H9 (cell line): ENCODE results near the gene IGF1R. TPM values are rescaled to one million over a fixed set of nuclear protein-coding genes. Genes with fewer than 3 reads are reported as not detected.

Source experiments
- DNase-seq: peaks from one replicate; pipeline ENCODE4 v3.0.0-alpha.2; 2017
- H2AFZ ChIP-seq: one replicate; pipeline ENCODE4 v1.6.1; 2013; ENCODE audit warnings: mild to moderate bottlenecking, low read length, control low read depth, moderate library complexity
- H2AK5ac ChIP-seq: 2 replicates; pipeline ENCODE4 v1.6.1; 2013; ENCODE audit warnings: low read length, control low read depth, mixed read lengths; ENCODE audit not compliant: insufficient read length
- H2BK120ac ChIP-seq: one replicate; pipeline ENCODE4 v1.6.1; 2013; ENCODE audit warnings: low read depth, mild to moderate bottlenecking, low read length, control low read depth, inconsistent platforms; ENCODE audit not compliant: poor library complexity, severe bottlenecking
- H2BK12ac ChIP-seq: 2 replicates; pipeline ENCODE4 v1.6.1; 2013; ENCODE audit warnings: low read length, control low read depth, mixed read lengths, low read depth; ENCODE audit not compliant: insufficient read length
- H2BK15ac ChIP-seq: 2 replicates; pipeline ENCODE4 v1.6.1; 2013; ENCODE audit warnings: low read depth, low read length, control low read depth
- H2BK20ac ChIP-seq: one replicate; pipeline ENCODE4 v1.6.1; 2013; ENCODE audit warnings: low read depth, mild to moderate bottlenecking, low read length, control low read depth, inconsistent platforms; ENCODE audit not compliant: poor library complexity, severe bottlenecking
- H2BK5ac ChIP-seq: 2 replicates; pipeline ENCODE4 v1.6.1; 2013; ENCODE audit warnings: low read length, control low read depth, mixed read lengths; ENCODE audit not compliant: insufficient read length
- H3K14ac ChIP-seq: 2 replicates; pipeline ENCODE4 v1.6.1; 2013; ENCODE audit warnings: low read length, control low read depth; ENCODE audit not compliant: insufficient read depth
- H3K18ac ChIP-seq: 2 replicates; pipeline ENCODE4 v1.6.1; 2013; ENCODE audit warnings: low read depth, mild to moderate bottlenecking, mixed read lengths, low read length, control low read depth; ENCODE audit not compliant: insufficient read length
- H3K23ac ChIP-seq: 2 replicates; pipeline ENCODE4 v1.6.1; 2013; ENCODE audit warnings: low read length, control low read depth, mixed read lengths, low read depth; ENCODE audit not compliant: insufficient read length
- H3K23me2 ChIP-seq: 2 replicates; pipeline ENCODE4 v1.6.1; 2013; ENCODE audit warnings: low read depth, mild to moderate bottlenecking, mixed read lengths, low read length, control low read depth; ENCODE audit not compliant: insufficient read length, poor library complexity, severe bottlenecking
- H3K27ac ChIP-seq: 2 replicates; pipeline ENCODE4 v1.5.1; 2013; ENCODE audit warnings: low read length, control low read depth, mixed read lengths, low read depth; ENCODE audit not compliant: insufficient read length
- H3K27me3 ChIP-seq: 2 replicates; pipeline ENCODE4 v1.6.1; 2013; ENCODE audit warnings: low read length, control low read depth, inconsistent platforms; ENCODE audit not compliant: insufficient read depth
- H3K4ac ChIP-seq: 2 replicates; pipeline ENCODE4 v1.6.1; 2013; ENCODE audit warnings: low read depth, mild to moderate bottlenecking, control low read depth, inconsistent platforms, low read length, moderate library complexity
- H3K4me1 ChIP-seq: 2 replicates; pipeline ENCODE4 v1.6.1; 2013; ENCODE audit warnings: low read length, control low read depth, inconsistent platforms; ENCODE audit not compliant: insufficient read depth
- H3K4me2 ChIP-seq: 2 replicates; pipeline ENCODE4 v1.6.1; 2013; ENCODE audit warnings: low read length, control low read depth, mixed read lengths; ENCODE audit not compliant: insufficient read length, insufficient read depth
- H3K56ac ChIP-seq: 2 replicates; pipeline ENCODE4 v1.6.1; 2013; ENCODE audit warnings: low read depth, mild to moderate bottlenecking, mixed read lengths, low read length, control low read depth; ENCODE audit not compliant: insufficient read length
- H3K79me1 ChIP-seq: 2 replicates; pipeline ENCODE4 v1.6.1; 2013; ENCODE audit warnings: low read depth, mild to moderate bottlenecking, moderate library complexity, low read length, control low read depth, inconsistent platforms; ENCODE audit not compliant: insufficient read depth, poor library complexity, severe bottlenecking
- H3K79me2 ChIP-seq: 2 replicates; pipeline ENCODE4 v1.6.1; 2013; ENCODE audit warnings: low read length, control low read depth, inconsistent platforms; ENCODE audit not compliant: insufficient read depth
- H3K9ac ChIP-seq: 2 replicates; pipeline ENCODE4 v1.6.1; 2013; ENCODE audit warnings: low read length, control low read depth, mixed read lengths; ENCODE audit not compliant: insufficient read length; ENCODE audit errors: extremely low read depth
- H3K9me3 ChIP-seq: one replicate; pipeline ENCODE4 v1.6.1; 2013; ENCODE audit warnings: low read depth, low read length, inconsistent platforms; ENCODE audit not compliant: control insufficient read depth
- H3T11ph ChIP-seq: one replicate; pipeline ENCODE4 v1.6.1; 2013; ENCODE audit warnings: mild to moderate bottlenecking, low read length, control low read depth, inconsistent platforms
- H4K20me1 ChIP-seq: one replicate; pipeline ENCODE4 v1.6.1; 2013; ENCODE audit not compliant: control insufficient read depth, insufficient read length, insufficient read depth
- H4K5ac ChIP-seq: 2 replicates; pipeline ENCODE4 v1.6.1; 2013; ENCODE audit warnings: low read depth, mild to moderate bottlenecking, mixed read lengths, low read length, control low read depth; ENCODE audit not compliant: insufficient read length
- H4K8ac ChIP-seq: replicated peaks from 2 replicates; pipeline ENCODE4 v1.6.1; 2013; ENCODE audit warnings: low read length, control low read depth, mixed read lengths, low read depth; ENCODE audit not compliant: insufficient read length
- H4K91ac ChIP-seq: 2 replicates; pipeline ENCODE4 v1.6.1; 2013; ENCODE audit warnings: low read depth, mild to moderate bottlenecking, moderate library complexity, mixed read lengths, low read length, control low read depth; ENCODE audit not compliant: insufficient read length
- H3K27ac Mint-ChIP-seq, 3 experiments: 2 replicates in 2 of 3; 3 replicates in 1 of 3; pipeline ENCODE4 v1.8.0; 2020 to 2021; ENCODE audit warnings: mixed read lengths in 3 of 3, mild to moderate bottlenecking in 1 of 3, moderate library complexity in 1 of 3
- H3K27me3 Mint-ChIP-seq: 2 replicates; pipeline ENCODE4 v1.8.0; 2021; ENCODE audit warnings: low read depth, mild to moderate bottlenecking, moderate library complexity, mixed read lengths
- H3K36me3 Mint-ChIP-seq, 3 experiments: 2 replicates in 2 of 3; 3 replicates in 1 of 3; pipeline ENCODE4 v1.8.0; 2020 to 2021; ENCODE audit warnings: low read depth in 3 of 3, mixed read lengths in 3 of 3; ENCODE audit not compliant: insufficient read depth in 1 of 3
- H3K4me1 Mint-ChIP-seq, 2 experiments: 2 replicates each; pipeline ENCODE4 v1.8.0; 2020; ENCODE audit warnings: mixed read lengths in 2 of 2
- H3K4me3 Mint-ChIP-seq, 2 experiments: 2 replicates in 1 of 2; 3 replicates in 1 of 2; pipeline ENCODE4 v1.8.0; 2020 to 2021; ENCODE audit warnings: mild to moderate bottlenecking in 2 of 2, mixed read lengths in 2 of 2, moderate library complexity in 1 of 2
- H3K9me3 Mint-ChIP-seq, 2 experiments: 2 replicates in 1 of 2; 3 replicates in 1 of 2; pipeline ENCODE4 v1.8.0; 2020; ENCODE audit warnings: mild to moderate bottlenecking in 2 of 2, mixed read lengths in 2 of 2, moderate library complexity in 1 of 2
- WGBS: extraction: QIAGEN DNeasy Blood & Tissue Kit; methylation state at CpG from one replicate; pipeline ENCODE4 v1.1.7; 2013; ENCODE audit warnings: missing lambda C conversion rate, low lambda C conversion rate, mixed read lengths; ENCODE audit not compliant: insufficient read length; ENCODE audit errors: extremely low coverage; 5-methylcytosine and 5-hydroxymethylcytosine counted together
- total RNA-seq: library from RNA; stranded (reverse); gene quantifications from 2 replicates; pipeline ENCODE4 v1.2.1, GENCODE V29; 2021
- TF ChIP-seq, protein P1 (sequence below): fragments of 200-600 bp; sonication (generic); conservative IDR thresholded peaks from 3 replicates; pipeline ENCODE4 v1.8.0; 2021; ENCODE audit warnings: antibody characterized with exemption, mild to moderate bottlenecking

Gene IGF1R
- total RNA-seq, 1 experiment from 2014 or later, result 70.0 TPM

DNA sequence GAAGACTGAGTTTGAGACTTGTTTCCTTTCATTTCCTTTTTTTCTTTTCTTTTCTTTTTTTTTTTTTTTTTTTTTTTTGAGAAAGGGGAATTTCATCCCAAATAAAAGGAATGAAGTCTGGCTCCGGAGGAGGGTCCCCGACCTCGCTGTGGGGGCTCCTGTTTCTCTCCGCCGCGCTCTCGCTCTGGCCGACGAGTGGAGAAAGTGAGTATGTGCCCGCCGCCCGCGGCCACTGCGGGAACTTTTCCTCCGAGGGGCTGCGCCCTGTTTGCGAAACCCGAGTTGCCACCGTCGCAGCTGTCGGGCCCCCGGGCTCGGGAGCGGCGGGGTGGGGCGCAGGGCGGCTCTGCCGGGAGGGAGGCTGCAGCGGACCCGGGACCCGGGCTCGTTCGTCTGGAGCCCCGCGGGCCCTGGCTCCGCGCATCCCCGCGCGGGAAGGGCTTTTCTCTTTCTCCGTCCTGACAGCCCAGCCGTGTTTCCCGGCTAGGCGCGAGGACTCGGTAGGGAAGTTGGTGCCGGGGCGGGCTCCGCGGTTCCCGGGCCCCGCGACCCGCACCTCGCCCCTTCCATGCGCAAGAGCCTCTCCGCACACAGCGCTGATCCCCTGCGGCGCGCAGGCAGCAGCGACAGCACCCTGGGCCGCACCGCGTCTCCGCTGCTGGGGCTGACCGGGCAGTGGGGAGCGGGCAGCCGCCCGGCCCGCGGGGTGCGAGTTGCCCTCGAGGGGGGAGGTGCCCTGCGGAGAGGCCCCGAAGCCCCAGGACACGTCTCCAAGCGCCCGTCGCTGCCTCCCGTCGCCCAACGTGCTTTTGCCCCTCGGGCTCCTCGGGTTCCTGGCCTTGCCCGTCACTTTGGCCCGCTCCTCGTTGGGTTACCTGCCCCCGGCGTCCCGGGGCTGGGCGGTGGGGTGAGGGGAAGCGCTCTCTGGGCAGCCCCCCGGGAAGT lies 1.4 kb downstream of the IGF1R start:
- Histone ChIP-seq H3K27ac (no peak overlapping the region), H3K4me1 (peaks cover 4% of the 10 kb centered on the region), H2BK20ac (no peak overlapping the region), H2BK15ac (no peak overlapping the region), H3K56ac (no peak overlapping the region), H4K8ac (no peak overlapping the region), H4K20me1 (no peaks in the 10 kb centered on the region), H3K23me2 (peaks cover 22% of the 10 kb centered on the region), H3K9me3 (no peaks in the 10 kb centered on the region), H2AFZ (no peak overlapping the region), H2AK5ac (no peak overlapping the region), H3K18ac (peak overlapping the region; percentile 87), H3K79me1 (no peaks in the 10 kb centered on the region), H3K4me2 (peak overlapping the region; percentile 94), H2BK12ac (no peak overlapping the region), H3K14ac (peak overlapping the region; percentile 81), H3K23ac (no peak overlapping the region), H3K9ac (peak overlapping the region; percentile 82), H4K5ac (no peak overlapping the region), H3K79me2 (peaks cover 46% of the 10 kb centered on the region; the same call in 1 of the 2 replicates), H2BK120ac (no peak overlapping the region), H3K27me3 (no peaks in the 10 kb centered on the region), H3T11ph (no peak overlapping the region), H4K91ac (no peak overlapping the region), H2BK5ac (no peak overlapping the region), H3K4ac (no peak overlapping the region)
- Mint-ChIP-seq H3K27me3 (peaks cover 2% of the 10 kb centered on the region; the same call in 1 of the 2 replicates), H3K9me3 (no peaks in the 10 kb centered on the region; a peak in 1 of 5 replicates), H3K4me3 (peak overlapping the region; percentile 87 to 98), H3K4me1 (peaks cover 43 to 46% of the 10 kb centered on the region in 2 experiments), H3K27ac (no peak overlapping the region), H3K36me3 (peaks cover 0 to 1% (median 0%) of the 10 kb centered on the region in 3 experiments; a peak in 1 of 7 replicates)
- no peak for DNase-seq
- TF ChIP-seq, protein P1, sequence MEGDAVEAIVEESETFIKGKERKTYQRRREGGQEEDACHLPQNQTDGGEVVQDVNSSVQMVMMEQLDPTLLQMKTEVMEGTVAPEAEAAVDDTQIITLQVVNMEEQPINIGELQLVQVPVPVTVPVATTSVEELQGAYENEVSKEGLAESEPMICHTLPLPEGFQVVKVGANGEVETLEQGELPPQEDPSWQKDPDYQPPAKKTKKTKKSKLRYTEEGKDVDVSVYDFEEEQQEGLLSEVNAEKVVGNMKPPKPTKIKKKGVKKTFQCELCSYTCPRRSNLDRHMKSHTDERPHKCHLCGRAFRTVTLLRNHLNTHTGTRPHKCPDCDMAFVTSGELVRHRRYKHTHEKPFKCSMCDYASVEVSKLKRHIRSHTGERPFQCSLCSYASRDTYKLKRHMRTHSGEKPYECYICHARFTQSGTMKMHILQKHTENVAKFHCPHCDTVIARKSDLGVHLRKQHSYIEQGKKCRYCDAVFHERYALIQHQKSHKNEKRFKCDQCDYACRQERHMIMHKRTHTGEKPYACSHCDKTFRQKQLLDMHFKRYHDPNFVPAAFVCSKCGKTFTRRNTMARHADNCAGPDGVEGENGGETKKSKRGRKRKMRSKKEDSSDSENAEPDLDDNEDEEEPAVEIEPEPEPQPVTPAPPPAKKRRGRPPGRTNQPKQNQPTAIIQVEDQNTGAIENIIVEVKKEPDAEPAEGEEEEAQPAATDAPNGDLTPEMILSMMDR, result no peak
- no CpG with 5 or more reads among the region's 94 CpGs for WGBS
